Measurements from ENCODE around the gene NDUFS2. TPM values are rescaled to one million over a fixed set of nuclear protein-coding genes. Genes with fewer than 3 reads are reported as not detected.

NDUFS2 gene
- total RNA-seq, 2 donors from 2014 or later: 148 to 311 TPM

DNA sequence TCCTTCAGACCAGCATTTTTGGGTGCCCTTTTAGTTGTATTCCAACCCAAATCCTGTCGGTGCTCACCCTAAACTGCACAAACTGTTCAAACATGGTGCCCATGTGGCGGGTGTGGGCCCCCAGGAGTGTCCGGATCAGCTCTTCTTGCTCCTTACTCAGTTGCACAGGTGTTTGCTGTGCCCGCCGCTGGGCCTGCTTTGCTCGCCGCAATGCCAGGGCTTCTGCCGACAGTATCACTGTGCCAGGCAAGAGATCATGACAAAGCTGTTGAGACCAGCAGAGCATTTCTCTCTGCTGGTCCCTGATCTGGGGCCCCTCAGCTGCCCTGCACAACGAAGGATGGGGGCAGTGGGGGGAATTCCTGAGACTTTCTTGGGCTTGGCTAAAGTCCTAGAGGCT, 30.9 kb downstream of the NDUFS2 start:
- no peak for TF ChIP-seq CTCF (IDR thresholded peaks at IDR 0.05)
- Histone ChIP-seq H3K36me3 (peaks cover 27% of the 10 kb centered on the region), H3K9me3 (no peaks in the 10 kb centered on the region), H3K4me1 (no peaks in the 10 kb centered on the region), H3K4me3 (no peak overlapping the region), H3K27ac (no peak overlapping the region), H3K27me3 (no peaks in the 10 kb centered on the region)
- no peak for DNase-seq (ENCODE audit: low spot score)

GRCh38 chr1:161235957-161236775, 34.0 kb downstream of the NDUFS2 start:
- no peak for DNase-seq (ENCODE audit: low spot score)
- H3K4me3 ChIP-seq: no peak overlapping the region
- H3K27ac ChIP-seq: no peak overlapping the region
- no peak for TF ChIP-seq CTCF (IDR thresholded peaks at IDR 0.05)
- no peaks in the 10 kb centered on the region for H3K4me1 ChIP-seq
- no peaks in the 10 kb centered on the region for H3K27me3 ChIP-seq
- H3K36me3 ChIP-seq: no peaks in the 10 kb centered on the region
- no peaks in the 10 kb centered on the region for H3K9me3 ChIP-seq

- no peak for TF ChIP-seq CTCF (IDR thresholded peaks at IDR 0.05)
- no peaks in the 10 kb centered on the region for H3K36me3 ChIP-seq
- H3K27me3 ChIP-seq: no peaks in the 10 kb centered on the region
- no peak for DNase-seq (ENCODE audit: low spot score)
- H3K4me3 ChIP-seq: no peak within 1 kb of the TSS
- H3K4me1 ChIP-seq: no peaks in the 10 kb centered on the region
- H3K27ac ChIP-seq: no peak within 1 kb of the TSS
- no peaks in the 10 kb centered on the region for H3K9me3 ChIP-seq
Measured at GRCh38 chr1:161238039-161238473, 35.9 kb downstream of the NDUFS2 start, which contains the start of gene NR1I3. NR1I3 (minus strand) TSS chr1:161238203; CDS start chr1:161236565, 1,638 bp downstream.

DNA sequence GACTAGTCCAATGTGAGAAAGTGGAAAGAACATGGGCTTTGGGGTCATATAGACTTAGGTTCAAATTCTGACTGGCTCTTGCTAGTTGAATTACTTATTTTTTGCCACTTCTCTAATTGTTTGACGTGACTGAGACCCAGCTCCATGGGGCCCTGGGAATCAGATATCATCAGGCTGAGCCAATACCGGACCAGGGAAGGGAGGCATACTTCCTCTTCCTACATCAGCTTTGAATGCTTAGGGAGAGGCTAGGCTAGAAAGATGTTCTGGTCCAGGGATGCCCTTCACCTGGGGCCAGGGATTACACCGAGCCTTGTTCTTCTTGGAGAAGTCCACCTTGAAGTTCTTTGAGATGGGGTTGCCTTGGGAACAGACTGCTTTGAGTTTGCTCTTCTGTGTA, 39.5 kb downstream of the NDUFS2 start:
- H3K4me1 ChIP-seq: no peaks in the 10 kb centered on the region
- H3K4me3 ChIP-seq: no peak overlapping the region
- H3K36me3 ChIP-seq: no peaks in the 10 kb centered on the region
- no peak for DNase-seq (ENCODE audit: low spot score)
- H3K9me3 ChIP-seq: no peaks in the 10 kb centered on the region
- TF ChIP-seq CTCF (IDR thresholded peaks at IDR 0.05): no peak
- no peak overlapping the region for H3K27ac ChIP-seq
- H3K27me3 ChIP-seq: no peaks in the 10 kb centered on the region

- no peak for DNase-seq (ENCODE audit: low spot score)
- no peaks in the 10 kb centered on the region for H3K27me3 ChIP-seq
Measured at GRCh38 chr1:161242313-161242712, 40.1 kb downstream of the NDUFS2 start.

More at GRCh38 chr1:161242313-161242712, 40.1 kb downstream of the NDUFS2 start:
- TF ChIP-seq CTCF (IDR thresholded peaks at IDR 0.05): no peak
- Histone ChIP-seq H3K4me1 (no peaks in the 10 kb centered on the region), H3K36me3 (no peaks in the 10 kb centered on the region), H3K4me3 (no peak overlapping the region), H3K9me3 (no peaks in the 10 kb centered on the region), H3K27ac (no peak overlapping the region)
